ENCODE results near the gene DCAF12. TPM values are rescaled to one million over a fixed set of nuclear protein-coding genes. Genes with fewer than 3 reads are reported as not detected.

DCAF12 gene
- total RNA-seq (10 to 100 TPM; 18.0 to 35.0 (median 24.8) TPM), polyA plus RNA-seq (10 to 100 TPM; 17.2 to 65.5 TPM)
- long read RNA-seq, donor 1, transcript DCAF12-201 (9 exons, 3,667 nt), result major isoform, 39 of 47 reads
- long read RNA-seq, donor 1, partial matches to known transcripts, result 3 of 47 reads
- long read RNA-seq, donor 1, other reads (novel, unspliced or antisense), result 5 of 47 reads
- long read RNA-seq, donor 2, transcript DCAF12-201 (9 exons, 3,667 nt), result major isoform, 22 of 22 reads
- long read RNA-seq, donor 2, partial matches to known transcripts, result 0 of 22 reads
- long read RNA-seq, donor 2, other reads (novel, unspliced or antisense), result 0 of 22 reads
- long read RNA-seq, donor 3, transcript DCAF12-201 (9 exons, 3,667 nt), result major isoform, 84 of 98 reads
- long read RNA-seq, donor 3, partial matches to known transcripts, result 6 of 98 reads
- long read RNA-seq, donor 3, other reads (novel, unspliced or antisense), result 8 of 98 reads

- H3K27ac ChIP-seq, result peak within 1 kb of the TSS; percentile 74 to 81
- intact Hi-C loops (cut with DNase I), result loop anchor here in 2 of 4 donors (5.0 kb wide), 2 partner anchors 51 to 126 kb away; partner anchors contain the start of gene UBAP1 (in 1 of the 2)
Measured at GRCh38 chr9:34126207-34127034, at the start of gene DCAF12. TSS of gene DCAF12 (minus strand) at chr9:34126698. CDS start at chr9:34126431, 267 bp downstream.

GRCh38 chr9:34176089-34176488 lies 49.6 kb upstream of the DCAF12 start:
- no peak for DNase-seq
- no peak overlapping the region for H3K4me3 ChIP-seq
- WGBS, 3 donors, result 59 to 62% (median 60%) methylated on average over 3 of the region's 3 CpGs
- H3K4me1 ChIP-seq (ENCODE audit: insufficient read depth), result peaks cover 3% of the 10 kb centered on the region
- H3K27ac ChIP-seq, result no peak overlapping the region
- TF ChIP-seq POLR2A (IDR thresholded peaks at IDR 0.05), result no peak
- TF ChIP-seq EP300 (IDR thresholded peaks at IDR 0.05), result no peak
- no peak for TF ChIP-seq CTCF (IDR thresholded peaks at IDR 0.05)
- intact Hi-C loops (cut with DNase I), result loop anchor here in 1 of 4 donors (5.0 kb wide), 3 partner anchors 34 to 76 kb away; partner anchors contain the start of gene DCAF12
- H3K36me3 ChIP-seq, result no peaks in the 10 kb centered on the region
- no peaks in the 10 kb centered on the region for H3K27me3 ChIP-seq
- H3K9me3 ChIP-seq, result no peaks in the 10 kb centered on the region

More at GRCh38 chr9:34126207-34127034, at the start of gene DCAF12:
- DNase-seq, result peak; percentile 90 to 94 (median 92)
- Histone ChIP-seq H3K4me1 (ENCODE audit: insufficient read depth) (peaks cover 10% of the 10 kb centered on the region), H3K27me3 (no peaks in the 10 kb centered on the region), H3K4me3 (peak within 1 kb of the TSS; percentile 86), H3K36me3 (no peaks in the 10 kb centered on the region), H3K9me3 (no peaks in the 10 kb centered on the region)
- 0% methylated on average over 58 to 67 of the region's 67 CpGs for WGBS, 3 donors
- peak; percentile 67 for TF ChIP-seq POLR2A (IDR thresholded peaks at IDR 0.05)
- no peak for TF ChIP-seq CTCF (IDR thresholded peaks at IDR 0.05)

DNA sequence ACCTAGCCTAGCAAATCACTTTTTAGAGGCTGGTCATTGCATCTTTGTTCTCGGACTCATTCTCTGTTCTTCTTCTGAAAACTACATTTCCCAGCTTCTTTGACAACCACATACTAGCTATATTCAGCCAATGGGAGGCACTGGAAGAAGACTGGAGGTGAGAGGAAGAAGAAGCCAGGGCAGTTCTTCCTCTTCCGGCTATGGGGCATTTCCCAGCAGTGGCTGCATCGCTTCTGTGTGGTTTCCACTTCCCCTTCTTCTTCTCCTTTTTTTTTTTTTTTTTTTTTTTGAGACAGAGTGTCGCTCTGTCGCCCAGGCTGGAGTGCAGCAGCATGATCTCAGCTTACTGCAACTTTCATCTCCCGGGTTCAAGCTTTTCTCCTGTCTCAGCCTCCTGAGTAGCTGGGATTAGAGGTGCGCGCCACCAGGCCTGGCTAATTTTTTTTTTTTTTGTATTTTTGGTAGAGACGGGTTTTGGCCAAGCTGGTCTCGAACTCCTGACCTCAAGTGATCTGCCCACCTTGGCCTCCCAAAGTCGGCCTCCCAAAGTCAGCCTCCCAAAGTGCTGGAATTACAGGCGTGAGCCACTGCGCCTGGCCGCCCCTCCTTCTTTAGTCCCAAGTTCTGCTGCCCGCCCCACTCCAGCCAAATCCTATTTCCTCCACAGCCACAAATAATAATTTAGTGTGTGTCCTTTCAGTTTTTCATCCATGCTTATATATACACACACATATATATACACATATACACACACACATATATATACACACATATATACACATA lies 45.4 kb upstream of the DCAF12 start:
- TF ChIP-seq POLR2A (IDR thresholded peaks at IDR 0.05) (no peak), CTCF (IDR thresholded peaks at IDR 0.05) (no peak), EP300 (IDR thresholded peaks at IDR 0.05) (no peak)
- 93 to 95% (median 93%) methylated on average over 15 of the region's 15 CpGs for WGBS, 3 donors
- intact Hi-C loops (cut with DNase I), result no loop called here
- no peaks in the 10 kb centered on the region for H3K4me1 ChIP-seq (ENCODE audit: insufficient read depth)
- DNase-seq, result no peak
- no peak overlapping the region for H3K27ac ChIP-seq
- H3K27me3 ChIP-seq, result no peaks in the 10 kb centered on the region
- no peaks in the 10 kb centered on the region for H3K9me3 ChIP-seq
- H3K36me3 ChIP-seq, result no peaks in the 10 kb centered on the region
- H3K4me3 ChIP-seq, result no peak overlapping the region
